ENCODE data around the gene BRINP1.

BRINP1 gene

GRCh38 chr9:119282476-119283077 lies 86.7 kb downstream of the BRINP1 start:
- no peak for DNase-seq (ENCODE audit: low read depth in 2 of 2)

GRCh38 chr9:119280740-119281485 lies 88.3 kb downstream of the BRINP1 start:
- DNase-seq (ENCODE audit: low read depth in 2 of 2): no peak

DNA sequence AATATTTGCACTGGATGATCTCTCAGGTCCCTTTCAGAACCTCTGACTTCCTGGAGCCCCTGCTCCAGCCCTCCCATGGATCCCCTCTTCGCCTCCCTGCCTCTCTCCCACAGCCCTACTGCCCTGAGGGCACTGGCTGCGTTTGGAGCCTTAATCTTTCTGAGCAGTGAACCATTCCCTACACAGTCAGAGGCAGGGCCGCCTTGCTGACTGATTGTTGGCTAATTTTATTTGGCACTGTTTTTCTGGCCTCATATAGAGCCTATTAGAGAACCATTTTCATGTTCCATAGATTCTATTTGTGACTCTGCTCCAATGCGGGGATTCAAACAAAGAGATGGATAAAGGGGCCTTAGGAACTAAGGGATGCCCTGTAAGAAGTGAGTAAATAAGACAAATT lies 91.1 kb downstream of the BRINP1 start:
- no peak for DNase-seq (ENCODE audit: low read depth in 2 of 2)

- DNase-seq (ENCODE audit: low read depth in 2 of 2): no peak
Observed at GRCh38 chr9:119273984-119274665, 95.1 kb downstream of the BRINP1 start.

DNA sequence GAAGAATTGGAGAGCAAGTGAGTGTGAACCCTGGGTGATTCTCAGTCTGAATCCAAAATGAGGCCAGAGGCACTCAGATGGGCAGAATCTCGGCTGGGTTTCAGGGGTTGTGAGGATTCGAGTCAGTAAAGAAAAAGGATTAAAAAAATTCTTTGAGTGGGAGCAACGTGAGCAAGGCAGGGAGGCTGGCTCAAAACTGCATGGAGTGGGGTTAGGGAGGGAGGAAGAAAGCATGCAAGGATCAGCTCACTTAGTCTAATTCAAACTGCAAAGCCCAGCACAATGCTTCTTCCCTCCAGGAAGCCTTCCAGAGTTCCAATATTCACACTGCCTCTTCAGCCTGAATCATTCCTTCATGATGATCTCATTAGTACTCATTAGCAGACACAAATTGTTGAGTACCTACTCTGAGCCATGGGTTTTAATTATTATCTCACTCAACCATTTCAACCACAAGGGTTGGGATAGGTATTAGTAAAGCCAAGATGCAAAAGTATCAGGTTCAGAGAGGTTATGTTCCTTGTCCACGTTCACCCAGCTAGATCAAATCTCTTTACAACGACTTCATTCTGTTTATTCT lies 95.8 kb downstream of the BRINP1 start:
- DNase-seq (ENCODE audit: low read depth in 2 of 2): no peak

DNA sequence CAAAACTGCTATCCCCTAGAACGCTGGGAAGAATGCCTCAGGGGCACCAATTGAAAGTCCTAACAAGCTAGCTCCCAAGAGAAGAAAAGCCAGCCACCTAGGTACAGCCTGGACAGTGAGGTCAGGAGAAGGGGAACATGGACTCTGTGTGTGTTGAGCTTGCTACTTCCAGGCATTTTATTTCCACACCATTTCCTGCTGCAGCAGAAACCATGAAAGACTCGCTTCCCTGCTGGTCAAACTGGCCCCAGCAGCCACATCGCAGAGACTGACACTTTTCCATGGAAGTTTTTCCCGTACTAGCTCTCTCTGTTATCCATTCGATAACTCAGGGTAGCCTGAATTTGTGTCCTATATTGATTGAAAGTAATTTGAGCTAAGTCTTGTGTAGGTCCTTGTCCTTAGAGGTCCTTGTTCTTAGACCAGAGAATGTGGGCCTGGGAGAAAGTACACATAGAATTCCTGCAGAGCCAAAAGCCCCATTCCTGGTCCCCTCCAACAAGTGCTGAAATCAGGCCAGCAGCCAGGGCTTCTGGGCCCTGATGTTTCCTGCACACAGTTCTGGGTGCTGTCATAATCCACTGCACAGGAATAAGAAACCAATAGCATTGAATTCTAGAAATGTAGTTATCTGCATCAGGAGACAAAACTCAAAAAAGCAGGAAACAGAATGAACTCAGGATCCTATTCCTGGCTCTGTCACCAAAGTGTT lies 96.6 kb downstream of the BRINP1 start:
- DNase-seq (ENCODE audit: low read depth in 2 of 2): no peak

- no peak for DNase-seq (ENCODE audit: low read depth in 2 of 2)
Observed at GRCh38 chr9:119268985-119269384, 100.2 kb downstream of the BRINP1 start.

DNA sequence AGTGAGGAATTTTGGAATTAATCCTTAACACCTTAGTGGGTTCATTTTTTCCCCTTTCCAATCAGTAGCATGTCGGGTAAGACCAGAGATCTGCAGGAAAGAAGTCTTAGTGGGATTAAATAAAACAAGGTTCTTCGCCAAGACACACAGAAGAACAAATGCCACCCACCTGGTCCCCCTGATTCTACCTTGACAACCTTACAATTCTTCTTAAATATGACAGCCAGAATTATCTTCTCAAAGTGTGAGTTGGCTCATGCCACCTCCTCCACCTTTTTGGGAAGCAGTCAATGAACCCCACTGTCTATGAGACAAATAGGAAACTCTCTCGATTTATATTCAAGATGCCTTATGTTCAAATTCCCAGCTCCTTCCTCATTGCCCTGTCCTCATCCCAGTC lies 105.1 kb downstream of the BRINP1 start:
- DNase-seq (ENCODE audit: low read depth in 2 of 2): no peak

DNA sequence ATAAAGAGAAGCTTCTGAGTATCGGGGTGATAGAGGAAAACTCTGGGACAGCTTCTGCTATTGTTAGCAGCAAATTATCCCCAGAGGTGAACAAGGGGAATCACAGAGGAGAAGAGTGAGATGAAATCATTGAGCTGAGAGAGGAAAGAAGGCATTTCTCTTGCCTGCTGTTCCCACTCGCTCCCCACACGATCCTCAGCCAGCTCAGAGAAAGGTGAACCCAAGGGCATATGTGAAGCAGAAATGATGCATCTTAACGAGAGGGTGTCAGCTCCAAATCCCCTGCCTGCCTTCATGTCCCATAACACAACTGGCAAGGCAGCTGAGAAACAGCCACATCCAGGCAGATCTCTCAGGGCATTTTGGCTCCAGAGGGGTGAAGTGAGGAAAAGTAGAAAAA lies 111.6 kb downstream of the BRINP1 start:
- DNase-seq (ENCODE audit: low read depth in 2 of 2): no peak

- DNase-seq (ENCODE audit: low read depth in 2 of 2): no peak
Observed at GRCh38 chr9:119255116-119255515, 114.1 kb downstream of the BRINP1 start.

DNA sequence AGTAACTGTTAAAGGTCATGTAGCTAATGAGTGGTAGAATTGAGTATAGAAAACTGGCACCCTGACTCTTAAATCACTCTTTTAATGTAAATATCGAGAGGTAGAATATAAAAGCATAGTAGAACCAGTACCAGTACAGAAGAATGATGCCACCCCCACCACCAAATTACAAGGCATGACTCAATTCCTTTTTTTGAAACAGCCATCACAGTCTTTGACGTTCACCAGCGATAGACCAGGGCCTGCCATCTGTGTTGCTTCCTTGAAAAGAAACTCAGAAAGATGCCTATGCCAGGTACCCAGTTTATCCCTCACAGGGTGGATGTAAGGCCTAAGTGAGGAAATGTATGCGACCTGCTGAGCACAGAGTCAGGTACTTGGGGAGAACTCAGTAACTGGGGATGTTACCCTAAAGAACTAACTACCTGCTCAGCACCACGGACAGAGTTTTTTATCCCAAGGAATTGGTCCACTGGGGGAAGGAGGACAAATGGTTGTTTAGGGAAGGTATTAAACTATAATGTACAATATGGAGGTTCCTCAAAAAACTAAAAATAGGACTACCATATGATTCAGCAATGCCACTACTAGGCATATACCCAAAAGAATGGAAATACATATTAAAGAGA lies 116.5 kb downstream of the BRINP1 start:
- DNase-seq (ENCODE audit: low read depth in 2 of 2): no peak

DNA sequence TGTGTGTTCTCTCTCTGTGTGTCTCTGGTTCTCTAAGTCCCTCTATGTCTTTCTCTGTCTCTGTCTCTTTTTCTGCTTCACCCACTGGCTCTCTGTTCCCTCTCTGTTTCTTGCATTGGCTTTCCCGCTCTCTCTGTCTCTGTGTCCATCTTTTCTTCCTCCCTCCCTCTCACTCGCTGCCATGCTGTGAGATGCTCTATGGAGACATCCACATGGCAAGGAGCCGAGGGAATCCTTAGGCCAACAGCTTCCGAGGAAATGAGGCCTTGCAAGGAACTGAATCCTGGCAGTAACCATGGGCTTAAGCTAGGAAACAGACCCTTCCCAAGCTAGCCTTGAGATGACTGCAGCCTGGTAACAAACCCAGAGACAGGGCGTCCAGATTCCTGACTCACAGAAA lies 117.3 kb downstream of the BRINP1 start:
- no peak for DNase-seq (ENCODE audit: low read depth in 2 of 2)

DNA sequence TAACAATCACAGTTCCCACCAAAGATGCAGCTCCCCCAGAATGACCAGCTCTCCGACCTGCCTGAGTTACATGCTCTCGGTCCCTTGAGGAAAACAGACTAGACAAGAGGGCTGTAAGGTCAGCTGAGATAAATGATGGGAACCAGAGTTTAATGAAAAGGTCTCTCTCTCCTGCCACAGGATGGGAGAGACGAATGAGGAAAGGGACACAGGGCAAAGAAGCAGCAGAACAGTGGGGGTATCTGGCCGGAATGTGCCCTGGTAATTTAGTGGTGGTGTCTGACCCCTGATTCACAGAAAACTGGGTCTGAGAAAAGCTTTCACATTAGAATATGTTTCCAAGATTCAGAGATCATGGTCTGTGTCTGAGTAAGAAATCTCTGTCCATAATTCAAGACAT lies 118.5 kb downstream of the BRINP1 start:
- DNase-seq (ENCODE audit: low read depth in 2 of 2): no peak

GRCh38 chr9:119240546-119240945 lies 128.7 kb downstream of the BRINP1 start:
- DNase-seq (ENCODE audit: low read depth in 2 of 2): no peak

DNA sequence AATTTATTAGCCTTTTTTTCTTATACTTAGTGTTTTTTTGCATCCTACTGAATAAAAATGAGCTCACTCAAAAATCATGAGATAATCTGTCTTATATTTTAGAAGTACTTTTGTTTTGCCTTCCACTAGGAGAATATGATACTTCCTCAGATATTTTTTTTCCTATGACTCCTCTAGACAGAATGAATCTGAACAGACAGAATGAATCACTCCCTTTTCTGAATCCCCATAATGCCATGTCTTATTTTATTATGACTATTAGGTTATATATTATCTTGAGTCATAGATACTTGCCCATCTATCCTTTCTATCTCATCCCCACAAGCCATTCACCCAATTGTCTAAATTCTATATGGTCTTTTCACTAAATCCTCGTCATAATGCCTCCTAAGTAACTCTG lies 134.6 kb downstream of the BRINP1 start:
- DNase-seq (ENCODE audit: low read depth in 2 of 2): no peak

GRCh38 chr9:119227422-119227821 lies 141.8 kb downstream of the BRINP1 start:
- no peak for DNase-seq (ENCODE audit: low read depth in 2 of 2)

GRCh38 chr9:119224431-119224830 lies 144.8 kb downstream of the BRINP1 start:
- DNase-seq (ENCODE audit: low read depth in 2 of 2): no peak

DNA sequence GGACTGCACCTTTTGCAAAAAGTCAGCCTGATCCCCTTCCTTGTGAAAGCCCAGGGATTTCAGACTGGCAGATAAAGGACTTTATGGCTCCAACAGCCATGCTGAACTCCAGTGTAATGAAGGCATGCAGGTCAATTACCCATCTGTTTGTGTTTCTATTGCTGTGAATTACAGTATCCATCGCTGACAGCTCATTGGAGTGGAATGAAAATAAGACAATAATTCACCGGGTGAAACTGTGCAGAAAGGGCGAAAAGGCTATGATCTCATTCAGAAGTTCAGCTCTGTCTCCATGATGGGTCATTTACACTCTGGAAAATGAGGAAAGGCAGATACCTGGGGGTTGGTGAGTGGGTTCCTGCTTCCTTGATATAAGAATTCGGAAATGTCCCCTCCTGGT lies 148.0 kb downstream of the BRINP1 start:
- no peak for DNase-seq (ENCODE audit: low read depth in 2 of 2)

DNA sequence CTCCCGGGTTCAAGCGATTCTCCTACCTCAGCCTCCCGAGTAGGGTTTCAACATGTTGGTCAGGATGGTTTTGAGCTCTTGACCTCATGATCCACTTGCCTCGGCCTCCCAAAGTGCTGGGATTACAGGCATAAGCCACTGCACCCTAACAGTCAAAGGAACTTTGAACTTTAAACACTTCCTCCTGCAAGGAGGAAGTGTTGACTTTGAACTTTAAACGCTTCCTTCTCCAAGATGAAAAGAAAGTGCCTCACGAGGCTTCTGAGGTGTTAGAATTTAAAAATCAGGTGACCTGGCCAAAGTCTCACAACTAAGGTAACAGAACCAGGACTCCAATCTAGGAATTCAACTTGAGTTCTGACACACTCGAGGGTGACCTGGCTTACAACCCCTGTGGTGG lies 150.9 kb downstream of the BRINP1 start:
- no peak for DNase-seq (ENCODE audit: low read depth in 2 of 2)

- no peak for DNase-seq (ENCODE audit: low read depth in 2 of 2)
Observed at GRCh38 chr9:119216651-119217331, 152.4 kb downstream of the BRINP1 start.

GRCh38 chr9:119215651-119216050 lies 153.6 kb downstream of the BRINP1 start:
- DNase-seq (ENCODE audit: low read depth in 2 of 2): no peak

All from stimulated activated CD4-positive, alpha-beta T cell treated with anti-CD3 and anti-CD28 coated beads, Interleukin-1b, Interleukin-23, amount 100 ng/mL, for 1 hour (primary cell).